AG09319 (cell line): Measurements from ENCODE around the gene ODF2.
"Not testable (repeated sequence)": the region's sequence is repeated elsewhere in the genome, so short reads cannot be mapped to it uniquely, and the experiment has no call there.

Experiments
- DNase-seq: peaks from one replicate; pipeline ENCODE4 v3.0.0-alpha.2; 2010; ENCODE audit warnings: low read depth; ENCODE audit errors: extremely low read depth
- TF ChIP-seq, protein P1 (sequence below): IDR thresholded peaks from 2 replicates; pipeline ENCODE4 v1.5.1; 2011; ENCODE audit warnings: low read depth, mild to moderate bottlenecking, inconsistent platforms, low read length, moderate library complexity

The ODF2 gene

DNA sequence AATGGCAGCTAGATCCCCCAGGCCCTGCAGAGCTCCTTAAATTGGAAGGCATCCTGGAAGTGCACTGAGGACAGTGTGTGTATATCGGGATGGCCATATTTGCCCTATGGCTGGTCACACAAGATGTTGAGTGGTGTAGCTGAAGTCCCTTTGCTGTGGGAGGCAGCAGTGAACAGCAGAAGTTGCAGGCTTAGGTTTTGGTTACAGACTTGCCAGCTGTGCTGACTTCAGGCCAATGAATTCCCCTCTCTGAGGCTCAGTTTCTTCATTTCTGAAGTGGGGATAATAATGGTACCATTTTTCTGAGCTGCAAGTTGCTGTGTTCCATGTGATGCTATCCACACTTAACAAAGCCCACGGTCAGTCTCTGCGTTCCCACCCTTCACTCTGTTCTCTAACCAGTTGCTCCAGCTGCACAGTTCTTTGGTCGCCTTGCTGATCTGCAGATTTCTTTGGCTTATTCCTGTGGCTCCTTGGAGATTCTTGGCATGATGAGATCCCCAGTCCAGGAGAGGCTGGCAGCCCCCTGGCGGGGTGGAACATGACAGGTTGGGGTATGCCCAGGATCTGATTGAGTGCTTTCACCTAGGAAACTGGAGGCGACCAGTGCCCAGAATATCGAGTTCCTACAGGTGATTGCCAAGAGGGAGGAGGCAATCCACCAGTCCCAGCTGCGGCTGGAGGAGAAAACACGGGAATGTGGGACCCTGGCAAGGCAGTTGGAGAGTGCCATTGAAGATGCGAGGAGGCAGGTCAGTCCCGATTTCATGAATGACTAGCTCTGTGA lies 42.2 kb downstream of the ODF2 start:
- TF ChIP-seq, protein P1, sequence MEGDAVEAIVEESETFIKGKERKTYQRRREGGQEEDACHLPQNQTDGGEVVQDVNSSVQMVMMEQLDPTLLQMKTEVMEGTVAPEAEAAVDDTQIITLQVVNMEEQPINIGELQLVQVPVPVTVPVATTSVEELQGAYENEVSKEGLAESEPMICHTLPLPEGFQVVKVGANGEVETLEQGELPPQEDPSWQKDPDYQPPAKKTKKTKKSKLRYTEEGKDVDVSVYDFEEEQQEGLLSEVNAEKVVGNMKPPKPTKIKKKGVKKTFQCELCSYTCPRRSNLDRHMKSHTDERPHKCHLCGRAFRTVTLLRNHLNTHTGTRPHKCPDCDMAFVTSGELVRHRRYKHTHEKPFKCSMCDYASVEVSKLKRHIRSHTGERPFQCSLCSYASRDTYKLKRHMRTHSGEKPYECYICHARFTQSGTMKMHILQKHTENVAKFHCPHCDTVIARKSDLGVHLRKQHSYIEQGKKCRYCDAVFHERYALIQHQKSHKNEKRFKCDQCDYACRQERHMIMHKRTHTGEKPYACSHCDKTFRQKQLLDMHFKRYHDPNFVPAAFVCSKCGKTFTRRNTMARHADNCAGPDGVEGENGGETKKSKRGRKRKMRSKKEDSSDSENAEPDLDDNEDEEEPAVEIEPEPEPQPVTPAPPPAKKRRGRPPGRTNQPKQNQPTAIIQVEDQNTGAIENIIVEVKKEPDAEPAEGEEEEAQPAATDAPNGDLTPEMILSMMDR: no peak
- no peak for DNase-seq

DNA sequence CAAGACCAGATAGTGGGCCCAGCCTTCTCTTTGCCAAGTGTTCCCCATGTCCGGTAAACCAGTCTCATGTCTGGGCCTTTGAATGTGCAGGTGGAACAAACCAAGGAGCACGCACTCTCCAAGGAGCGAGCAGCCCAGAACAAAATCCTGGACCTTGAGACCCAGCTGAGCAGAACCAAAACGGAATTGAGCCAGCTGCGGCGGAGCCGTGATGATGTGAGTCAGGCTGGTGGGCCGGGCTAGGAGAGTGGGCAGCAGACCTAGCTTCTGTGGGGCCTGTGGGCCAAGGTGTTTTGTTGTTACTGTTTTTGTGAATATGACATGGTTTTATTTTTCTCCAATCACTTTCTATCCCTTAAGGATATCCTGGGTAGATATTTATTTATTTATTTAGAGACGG lies 43.1 kb downstream of the ODF2 start:
- TF ChIP-seq, protein P1: no peak

DNA sequence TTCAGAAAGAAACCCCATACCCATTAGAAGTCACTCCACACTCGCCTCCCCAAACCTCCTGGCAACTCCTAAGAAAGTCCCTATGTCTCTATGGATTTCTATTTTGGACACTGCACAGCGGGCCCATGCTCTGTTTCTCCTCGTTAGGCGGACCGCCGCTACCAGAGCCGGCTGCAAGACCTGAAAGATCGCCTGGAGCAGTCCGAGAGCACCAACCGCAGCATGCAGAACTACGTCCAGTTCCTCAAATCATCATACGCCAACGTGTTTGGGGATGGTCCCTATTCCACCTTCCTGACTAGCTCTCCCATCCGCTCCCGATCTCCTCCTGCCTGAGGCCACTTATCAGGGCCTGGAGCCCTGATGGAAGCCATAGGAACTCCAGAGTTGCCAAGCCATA lies 44.1 kb downstream of the ODF2 start:
- no peak for DNase-seq
- TF ChIP-seq, protein P1: no peak

More for the DNA sequence above, 43.1 kb downstream of the ODF2 start:
- DNase-seq: no peak

DNA sequence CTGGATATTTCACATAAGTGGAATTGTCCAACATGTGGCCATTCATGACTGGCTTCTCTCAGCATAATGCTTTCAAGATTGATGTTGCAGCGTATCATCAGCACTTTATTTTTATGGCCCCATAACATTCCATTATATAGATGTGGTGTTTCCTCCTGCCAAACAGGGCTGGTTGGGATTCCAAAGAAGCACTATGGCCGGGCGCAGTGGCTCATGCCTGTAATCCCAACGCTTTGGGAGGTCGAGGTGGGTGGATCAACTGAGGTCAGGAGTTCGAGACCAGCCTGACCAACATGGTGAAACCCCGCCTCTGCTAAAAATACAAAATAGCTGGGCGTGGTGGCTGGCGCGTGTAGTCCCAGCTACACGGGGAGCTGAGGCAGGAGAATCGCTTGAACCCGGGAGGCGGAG lies 47.6 kb downstream of the ODF2 start:
- not testable (repeated sequence) for DNase-seq

DNA sequence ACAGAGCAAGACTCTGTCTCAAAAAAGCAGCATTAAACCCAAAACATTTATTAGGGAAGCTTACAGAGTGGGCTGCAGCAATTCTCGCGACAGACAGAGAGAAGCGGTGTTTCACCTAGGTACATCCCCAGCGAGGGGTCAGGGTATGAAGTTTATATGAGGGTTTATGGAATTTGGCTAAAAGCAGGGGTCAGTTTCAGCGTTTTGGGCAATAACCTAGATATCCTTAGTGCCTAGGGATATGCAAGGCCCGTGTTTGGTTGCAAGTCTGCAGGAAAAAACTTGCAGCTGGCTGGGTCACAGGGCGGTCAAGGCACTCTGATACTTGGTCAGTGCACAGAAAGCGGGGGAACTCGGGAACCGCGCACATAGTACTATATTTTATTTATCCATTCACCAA lies 48.1 kb downstream of the ODF2 start:
- DNase-seq: no peak
- TF ChIP-seq, protein P1: no peak

DNA sequence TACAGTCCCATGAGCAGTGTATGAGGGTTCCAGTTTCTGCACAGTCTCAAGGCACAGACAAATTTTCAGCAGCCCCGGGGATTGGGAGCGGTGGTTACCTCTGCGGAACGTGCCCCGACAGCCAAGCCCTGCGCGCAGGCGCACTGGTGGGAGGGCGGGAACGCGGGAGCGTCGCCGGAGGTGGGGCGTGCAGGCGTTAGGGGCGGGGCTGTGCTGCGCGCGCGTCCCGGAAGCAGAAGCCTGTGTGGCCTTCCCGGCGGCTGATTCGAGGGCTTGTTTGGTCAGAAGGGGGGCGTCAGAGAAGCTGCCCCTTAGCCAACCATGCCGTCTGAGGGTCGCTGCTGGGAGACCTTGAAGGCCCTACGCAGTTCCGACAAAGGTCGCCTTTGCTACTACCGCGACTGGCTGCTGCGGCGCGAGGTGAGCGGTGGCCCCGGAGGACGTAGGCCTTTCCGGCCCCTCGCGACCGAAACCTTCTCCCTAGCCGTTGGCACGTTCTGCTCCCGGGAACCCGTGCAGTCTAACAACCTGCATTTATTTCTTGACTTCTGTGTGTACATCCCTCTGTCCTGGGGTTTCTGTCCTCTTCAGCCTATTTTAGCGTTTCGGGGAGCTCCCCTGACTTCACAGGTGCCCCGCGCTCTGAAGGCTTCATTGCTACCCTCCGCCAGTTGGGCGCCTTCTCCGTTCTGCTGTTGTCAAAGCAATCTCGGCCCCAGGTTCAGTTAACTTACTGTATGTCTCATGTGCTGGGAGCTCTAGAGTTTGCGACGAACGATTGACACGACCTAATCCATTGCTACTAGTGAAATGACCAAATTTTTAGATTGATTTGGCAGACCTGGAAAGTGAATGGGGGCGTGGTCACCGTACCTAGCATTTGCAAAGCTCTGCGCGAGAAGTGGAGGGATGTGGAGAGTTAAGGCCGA lies 48.9 kb downstream of the ODF2 start, which contains the start of gene GLE1:
Gene GLE1 (plus strand): TSS at position 235 of the 929 bp plus-strand sequence. CDS start 87 bp downstream, at position 322.
- peak; percentile 76 for DNase-seq
- TF ChIP-seq, protein P1: no peak

DNA sequence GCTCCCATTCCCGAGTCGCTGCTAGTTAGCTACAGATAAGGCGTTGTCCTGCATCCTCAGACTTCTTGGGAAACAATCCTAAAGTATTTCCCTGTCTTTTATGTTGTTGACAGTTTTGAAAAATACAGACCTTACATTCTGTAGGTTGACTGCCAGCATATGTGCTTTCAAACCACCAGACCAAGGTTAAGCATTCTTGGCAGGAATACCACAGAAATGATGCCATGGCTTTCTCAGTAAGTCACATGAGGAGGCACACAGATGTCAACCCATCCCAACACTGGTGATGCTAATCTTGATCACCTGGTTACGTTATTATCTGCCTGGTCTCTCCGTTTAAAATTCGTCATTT lies 49.6 kb downstream of the ODF2 start:
- TF ChIP-seq, protein P1: no peak

DNA sequence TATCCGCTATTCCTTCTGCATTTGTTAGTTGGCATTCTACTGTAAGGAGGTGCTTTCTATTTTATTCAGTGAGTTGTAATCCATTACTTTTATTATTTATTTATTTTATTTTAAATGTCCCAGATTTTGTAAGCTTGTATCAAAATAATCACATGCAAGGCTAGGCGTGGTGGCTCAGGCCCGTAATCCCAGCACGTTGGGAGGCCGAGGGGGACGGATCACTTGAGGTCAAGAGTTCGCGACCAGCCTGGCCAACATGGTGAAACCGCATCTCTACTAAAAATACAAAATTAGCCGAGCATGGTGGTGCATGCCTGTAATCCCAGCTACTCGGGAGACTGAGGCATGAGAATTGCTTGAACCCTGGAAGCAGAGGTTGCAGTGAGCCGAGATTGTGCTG lies 50.1 kb downstream of the ODF2 start:
- not testable (repeated sequence) for DNase-seq

More for the DNA sequence above, 49.6 kb downstream of the ODF2 start:
- DNase-seq: no peak
